HepG2 (cell line): ENCODE data around the gene ZNF8. TPM values are rescaled to one million over a fixed set of nuclear protein-coding genes. Genes with fewer than 3 reads are reported as not detected.
A peak's percentile ranks its signal among the peaks of the same experiment; 100 is the strongest.

Source experiments
- ELK4 ChIP-seq: sonication (generic); formaldehyde crosslinking; IDR thresholded peaks from 2 replicates; pipeline ENCODE4 v1.9.0; 2021; ENCODE audit warnings: missing genetic modification reagents, borderline replicate concordance
- GFI1 ChIP-seq: sonication (generic); formaldehyde crosslinking; IDR thresholded peaks from 2 replicates; pipeline ENCODE4 v1.5.0; 2020; ENCODE audit warnings: missing genetic modification reagents, mild to moderate bottlenecking, borderline replicate concordance
- GMEB2 ChIP-seq: IDR thresholded peaks from 2 replicates; pipeline ENCODE4 v1.6.1; 2016; ENCODE audit warnings: missing biosample characterization, missing genetic modification reagents, low read depth
- KAT7 ChIP-seq: IDR thresholded peaks from 2 replicates; pipeline ENCODE4 v1.6.1; 2018; ENCODE audit warnings: borderline replicate concordance, missing compliant biosample characterization
- LBX2 ChIP-seq: sonication (generic); formaldehyde crosslinking; IDR thresholded peaks from 2 replicates; pipeline ENCODE4 v1.5.0; 2020; ENCODE audit warnings: missing genetic modification reagents, mild to moderate bottlenecking, borderline replicate concordance
- MXD3 ChIP-seq: IDR thresholded peaks from 2 replicates; pipeline ENCODE4 v1.6.1; 2016; ENCODE audit warnings: mild to moderate bottlenecking, missing biosample characterization, missing genetic modification reagents
- NR2F2 ChIP-seq: IDR thresholded peaks from 2 replicates; pipeline ENCODE4 v1.6.1; 2012; ENCODE audit warnings: low read depth, inconsistent platforms, borderline replicate concordance
- RNF219 ChIP-seq: sonication (generic); formaldehyde crosslinking; IDR thresholded peaks from 2 replicates; pipeline ENCODE4 v1.5.0; 2020; ENCODE audit warnings: mild to moderate bottlenecking, missing genetic modification reagents
- SRSF9 ChIP-seq: fragments of 200-400 bp; formaldehyde crosslinking; IDR thresholded peaks from 2 replicates; pipeline ENCODE4 v1.6.1; 2018; ENCODE audit warnings: borderline replicate concordance, mild to moderate bottlenecking, low read depth, low read length; ENCODE audit not compliant: insufficient read depth, poor library complexity, severe bottlenecking
- STAT6 ChIP-seq: sonication (generic); formaldehyde crosslinking; IDR thresholded peaks from 2 replicates; pipeline ENCODE4 v1.4.0; 2020; ENCODE audit warnings: missing genetic modification reagents, mild to moderate bottlenecking, borderline replicate concordance
- XRCC5 ChIP-seq: fragments of 200-400 bp; formaldehyde crosslinking; optimal IDR thresholded peaks from 2 replicates; pipeline ENCODE3; 2017; ENCODE audit warnings: mild to moderate bottlenecking, low read length
- YEATS4 ChIP-seq: sonication (generic); formaldehyde crosslinking; IDR thresholded peaks from 2 replicates; pipeline ENCODE4 v1.4.0; 2020; ENCODE audit warnings: missing genetic modification reagents, borderline replicate concordance
- YY1 ChIP-seq: IDR thresholded peaks from 2 replicates; pipeline ENCODE4 v1.6.1; 2011; ENCODE audit warnings: low read length, low read depth, moderate library complexity, mild to moderate bottlenecking; ENCODE audit not compliant: insufficient read depth, insufficient replicate concordance
- ZBTB7A ChIP-seq: sonication (generic); formaldehyde crosslinking; IDR thresholded peaks from 2 replicates; pipeline ENCODE4 v1.8.0; 2022; ENCODE audit warnings: mild to moderate bottlenecking, missing genetic modification reagents
- ZC3H13 ChIP-seq: sonication (generic); formaldehyde crosslinking; IDR thresholded peaks from 2 replicates; pipeline ENCODE4 v1.8.1; 2023; ENCODE audit warnings: mild to moderate bottlenecking, missing genetic modification reagents, moderate library complexity
- ZNF138 ChIP-seq: sonication (generic); formaldehyde crosslinking; IDR thresholded peaks from 2 replicates; pipeline ENCODE4 v1.5.0; 2020; ENCODE audit warnings: mild to moderate bottlenecking, low read depth, missing genetic modification reagents
- ZNF430 ChIP-seq: sonication (generic); formaldehyde crosslinking; IDR thresholded peaks from 2 replicates; pipeline ENCODE4 v1.9.0; 2021; ENCODE audit warnings: mild to moderate bottlenecking, missing genetic modification reagents
- ZNF530 ChIP-seq: sonication (generic); formaldehyde crosslinking; IDR thresholded peaks from 2 replicates; pipeline ENCODE4 v1.5.0; 2020; ENCODE audit warnings: low read depth, mild to moderate bottlenecking, missing genetic modification reagents
- ZNF639 ChIP-seq: conservative IDR thresholded peaks from 2 replicates; pipeline ENCODE4 v1.6.1; 2018; ENCODE audit warnings: missing genetic modification reagents
- polyA plus RNA-seq, 8 experiments: library from polyadenylated mRNA; depleted of rRNA in 3 of 8; stranded (reverse) in 7 of 8; unstranded in 1 of 8; fragments of >200 nt; fragmentation: Illumina TruSeq in 4 of 8; extraction: Trizol in 4 of 8; gene quantifications; 2 replicates each; pipeline versions ENCODE4 v1.2.1 to v1.2.3, GENCODE V29; 2011 to 2016; ENCODE audit warnings: low read depth in 4 of 8, missing spikeins in 1 of 8, mixed read lengths in 1 of 8; ENCODE audit not compliant: insufficient read depth in 1 of 8
- total RNA-seq, 5 experiments: library from RNA; depleted of rRNA; stranded (reverse); fragments of >200 nt; fragmentation: Illumina TruSeq; extraction: Trizol; gene quantifications; 2 replicates each; pipeline ENCODE4 v1.2.3, GENCODE V29; 2016; ENCODE audit warnings: low read depth in 1 of 5

ZNF8 gene
- total and polyA plus RNA-seq, 2 of the 13 experiments (the other 11 are each of a cell fraction or from before 2014, with no cell fraction given), result 3.1 to 3.3 TPM

GRCh38 chr19:58278541-58279041, at the start of gene ZNF8 (continued):
- TF ChIP-seq YY1 (peak; percentile 97), ZNF530 (no peak), GFI1 (no peak; the same call in 1 of the 2 replicates), SRSF9 (no peak), RNF219 (CRISPR knock-in tag) (no peak), LBX2 (CRISPR knock-in tag) (no peak), ZBTB7A (CRISPR knock-in tag) (peak; percentile 71; the same call in 1 of the 2 replicates), GMEB2 (CRISPR knock-in tag) (no peak), YEATS4 (CRISPR knock-in tag) (no peak), ELK4 (CRISPR knock-in tag) (no peak), ZNF138 (CRISPR knock-in tag) (no peak; the same call in 1 of the 2 replicates), KAT7 (CRISPR knock-in tag) (no peak), STAT6 (CRISPR knock-in tag) (no peak; the same call in 1 of the 2 replicates), ZNF430 (peak; percentile 81; the same call in 1 of the 2 replicates), NR2F2 (no peak), XRCC5 (peak; percentile 83), ZC3H13 (CRISPR knock-in tag) (no peak), ZNF639 (CRISPR knock-in tag) (no peak), MXD3 (CRISPR knock-in tag) (peak; percentile 69; the same call in 1 of the 2 replicates)
